ENCODE data around the gene VIM. TPM values are rescaled to one million over a fixed set of nuclear protein-coding genes. Genes with fewer than 3 reads are reported as not detected.

VIM gene
- total and polyA plus RNA-seq, 2 donors (not counting 1 experiment from before 2014, with no cell fraction given) = 343 to 375 TPM

DNA sequence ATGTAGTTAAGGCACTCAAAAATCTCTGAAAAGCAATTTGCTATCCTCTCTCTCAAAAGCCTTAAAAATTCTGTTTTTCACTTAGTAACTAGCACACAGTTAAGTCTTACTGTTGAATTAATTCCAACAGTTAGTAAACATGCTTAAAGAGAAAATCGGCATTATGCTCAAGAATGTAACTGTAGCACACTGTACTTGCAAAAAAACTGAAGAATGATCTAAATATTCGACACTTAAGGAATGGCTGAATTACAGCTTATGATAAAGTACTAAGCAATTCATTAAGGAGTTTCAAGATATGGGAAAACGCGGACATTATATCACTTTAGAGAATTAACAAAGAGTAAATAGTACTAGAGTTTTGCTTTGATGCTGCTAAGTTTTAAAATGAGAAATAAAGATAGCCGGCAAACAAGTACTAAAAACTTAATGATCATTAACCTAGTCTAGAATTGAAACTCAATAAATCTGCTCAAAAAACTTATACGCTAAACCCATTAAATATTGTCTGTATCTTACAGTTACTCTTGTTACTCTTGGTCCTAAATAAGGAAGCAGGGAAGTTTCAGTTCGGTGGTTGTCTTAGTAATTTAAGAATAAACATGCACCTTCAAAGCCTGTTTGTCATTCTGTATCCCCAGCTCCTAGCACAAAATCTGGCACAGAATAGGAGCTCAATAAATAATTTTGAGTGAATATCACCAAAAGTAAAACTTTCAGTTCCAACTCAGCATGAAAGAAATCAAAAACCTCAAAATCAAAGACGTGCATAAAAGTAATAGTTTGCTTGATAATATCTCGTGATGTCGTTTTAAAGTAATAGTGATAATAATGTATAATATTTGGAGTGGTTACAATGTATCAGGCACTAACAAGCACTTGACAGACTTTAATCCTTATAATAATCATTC lies 27.8 kb upstream of the VIM start:
- ATAC-seq (ENCODE audit: low read depth) (no peak), DNase-seq (peak; percentile 41)
- Histone ChIP-seq H3K27me3 (replicated peaks in 1 of 4; ENCODE audit: control extremely low read depth in 1 of 4, control insufficient read depth in 3 of 4, insufficient read depth in 4 of 4, low read length in 3 of 4) (no peaks in the 10 kb centered on the region), H3K9me3 (ENCODE audit: control extremely low read depth in 1 of 3, control insufficient read depth in 2 of 3, insufficient read depth in 1 of 3, low read length in 2 of 3) (no peaks in the 10 kb centered on the region), H3K4me3 (ENCODE audit: control extremely low read depth in 1 of 5, extremely low read depth in 1 of 5, insufficient read depth in 1 of 5, low read depth in 2 of 5, low read length in 4 of 5) (peak overlapping the region; percentile 43 to 95 (median 70)), H3K4me2 (replicated peaks; ENCODE audit: low read depth, low read length, poor library complexity, severe bottlenecking) (peak overlapping the region; percentile 94), H3K79me2 (ENCODE audit: control insufficient read depth, insufficient read depth, low read length) (peaks cover 22% of the 10 kb centered on the region), H3K9ac (ENCODE audit: low read length) (peak overlapping the region; percentile 90), H3K27ac (ENCODE audit: low read length in 2 of 2) (peak overlapping the region; percentile 56 to 89), H3K36me3 (replicated peaks in 1 of 2; ENCODE audit: control extremely low read depth in 1 of 2, control insufficient read depth in 1 of 2, extremely low read depth in 1 of 2, insufficient read depth in 2 of 2, low read length in 1 of 2) (no peaks in the 10 kb centered on the region), H4K20me1 (ENCODE audit: control insufficient read depth, insufficient read depth, low read length, poor library complexity, severe bottlenecking) (no peaks in the 10 kb centered on the region), H3K4me1 (ENCODE audit: control insufficient read depth in 2 of 2, insufficient read depth in 2 of 2, low read length in 2 of 2) (peaks cover 9 to 12% of the 10 kb centered on the region in 2 donors), H2AFZ (ENCODE audit: insufficient read depth, low read depth, low read length, poor library complexity, severe bottlenecking) (peak overlapping the region; percentile 98)
- TF ChIP-seq, protein P1, sequence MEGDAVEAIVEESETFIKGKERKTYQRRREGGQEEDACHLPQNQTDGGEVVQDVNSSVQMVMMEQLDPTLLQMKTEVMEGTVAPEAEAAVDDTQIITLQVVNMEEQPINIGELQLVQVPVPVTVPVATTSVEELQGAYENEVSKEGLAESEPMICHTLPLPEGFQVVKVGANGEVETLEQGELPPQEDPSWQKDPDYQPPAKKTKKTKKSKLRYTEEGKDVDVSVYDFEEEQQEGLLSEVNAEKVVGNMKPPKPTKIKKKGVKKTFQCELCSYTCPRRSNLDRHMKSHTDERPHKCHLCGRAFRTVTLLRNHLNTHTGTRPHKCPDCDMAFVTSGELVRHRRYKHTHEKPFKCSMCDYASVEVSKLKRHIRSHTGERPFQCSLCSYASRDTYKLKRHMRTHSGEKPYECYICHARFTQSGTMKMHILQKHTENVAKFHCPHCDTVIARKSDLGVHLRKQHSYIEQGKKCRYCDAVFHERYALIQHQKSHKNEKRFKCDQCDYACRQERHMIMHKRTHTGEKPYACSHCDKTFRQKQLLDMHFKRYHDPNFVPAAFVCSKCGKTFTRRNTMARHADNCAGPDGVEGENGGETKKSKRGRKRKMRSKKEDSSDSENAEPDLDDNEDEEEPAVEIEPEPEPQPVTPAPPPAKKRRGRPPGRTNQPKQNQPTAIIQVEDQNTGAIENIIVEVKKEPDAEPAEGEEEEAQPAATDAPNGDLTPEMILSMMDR (IDR thresholded peaks at IDR 0.05) = no peak
- no peak for TF ChIP-seq EZH2 (IDR thresholded peaks at IDR 0.05; ENCODE audit: borderline replicate concordance, insufficient read depth, low read depth, low read length, poor library complexity, severe bottlenecking)
- ChIA-PET CTCF (interaction anchor here (1.3 to 6.4 kb wide), 3 partner anchors 29 to 352 kb away, joined by 4 to 94 read pairs (median 5); partner anchors contain the start of gene VIM), POLR2A (interaction anchor here (2.8 kb wide), 1 partner anchor 28 kb away, joined by 91 read pairs; the partner anchor contains the start of gene VIM)
- Mint-ChIP-seq H3K4me1 (peaks cover 25% of the 10 kb centered on the region), H3K9me3 (ENCODE audit: insufficient read depth) (no peaks in the 10 kb centered on the region), H3K27me3 (no peaks in the 10 kb centered on the region), H3K4me3 (peak overlapping the region; percentile 97), H3K27ac (peak overlapping the region; percentile 97)
- no CpG with 5 or more reads among the region's 10 CpGs for WGBS (ENCODE audit: insufficient coverage)
- intact Hi-C loops (cut with micrococcal nuclease) = loop anchor here (10.0 kb wide), 1 partner anchor 1455 kb away; the partner anchor contains the start of genes ARL5B and NSUN6
